Left lung (tissue), 10 donors: ENCODE measurements around the gene ASB1. TPM values are rescaled to one million over a fixed set of nuclear protein-coding genes. Genes with fewer than 3 reads are reported as not detected.

Experiments
- ATAC-seq: fragments of 200-7000 bp; cut with Tn5 transposase; one replicate; pipeline ENCODE4 v1.9.1; 2020; ENCODE audit warnings: moderate library complexity
- DNase-seq, 4 donors: peaks; one replicate each; pipeline ENCODE4 v3.0.0-alpha.2; 2013 to 2020
- H3K27ac ChIP-seq, 2 donors: fragments of 200-600 bp; sonication (generic) in 1 of 2; one replicate each; pipeline versions ENCODE4 v1.5.0 to v1.8.0; 2020 to 2021
- H3K27me3 ChIP-seq, 2 donors: fragments of 200-600 bp; sonication (generic) in 1 of 2; one replicate each; pipeline versions ENCODE4 v1.5.0 to v1.8.0; 2020 to 2021
- H3K36me3 ChIP-seq, 2 donors: fragments of 200-600 bp; sonication (generic) in 1 of 2; one replicate each; pipeline versions ENCODE4 v1.5.0 to v1.8.0; 2020 to 2021
- H3K4me1 ChIP-seq, 2 donors: fragments of 200-600 bp; one replicate each; pipeline ENCODE4 v1.8.0; 2021
- H3K4me3 ChIP-seq, 2 donors: fragments of 200-600 bp; sonication (generic) in 1 of 2; one replicate each; pipeline versions ENCODE4 v1.5.0 to v1.8.0; 2020 to 2021; ENCODE audit warnings: mild to moderate bottlenecking in 1 of 2
- H3K9me3 ChIP-seq, 2 donors: fragments of 200-600 bp; sonication (generic) in 1 of 2; one replicate each; pipeline versions ENCODE4 v1.5.0 to v1.8.0; 2020 to 2021
- CTCF ChIP-seq, 2 donors: fragments of 200-600 bp; sonication (generic) in 1 of 2; IDR thresholded peaks; one replicate each; pipeline versions ENCODE4 v1.5.0 to v1.8.0; 2021; ENCODE audit warnings: antibody characterized with exemption in 2 of 2
- intact Hi-C, 2 donors: fragments of 100-400 bp; cut with DNase I; formaldehyde crosslinking; loops; one replicate each; pipeline versions ENCODE4 v1.11.2 to v1.14.2; 2022
- polyA plus RNA-seq, 6 donors: library from polyadenylated mRNA; unstranded; fragments of 120-200 nt; gene quantifications; one replicate each; pipeline ENCODE4 v1.2.1, GENCODE V29; 2013; ENCODE audit not compliant: insufficient read length in 6 of 6
- total RNA-seq, 2 donors: library from RNA; stranded (reverse); fragmentation: NEBNext Ultra II Directional; extraction: Animal tissue kit (Norgen Biotek cat#: 25700); gene quantifications; one replicate each; pipeline ENCODE4 v1.2.1, GENCODE V29; 2021
- donor health status: DM: no; HTN: yes; CAD: no.
- donor health status: DM: no; HTN: no; CAD: no.

ASB1 gene
- total and polyA plus RNA-seq, 8 donors, result 16.6 to 33.4 (median 27.4) TPM

GRCh38 chr2:238430781-238431180 lies 4.1 kb downstream of the ASB1 start:
- H3K4me1 ChIP-seq, result peaks cover 10 to 38% of the 10 kb centered on the region in 2 donors
- ATAC-seq (no peak), DNase-seq (no peak)
- intact Hi-C loops, result no loop called here
- no peak for TF ChIP-seq CTCF (IDR thresholded peaks at IDR 0.05)
- H3K9me3 ChIP-seq, result peaks cover 0 to 4% of the 10 kb centered on the region in 2 donors
- H3K36me3 ChIP-seq, result peaks cover 0 to 40% of the 10 kb centered on the region in 2 donors
- no peak overlapping the region for H3K4me3 ChIP-seq
- H3K27ac ChIP-seq, result no peak overlapping the region
- no peaks in the 10 kb centered on the region for H3K27me3 ChIP-seq

GRCh38 chr2:238431456-238431855 lies 4.7 kb downstream of the ASB1 start:
- DNase-seq (no peak), ATAC-seq (no peak)
- H3K27me3 ChIP-seq, result no peaks in the 10 kb centered on the region
- H3K4me3 ChIP-seq, result no peak overlapping the region
- intact Hi-C loops, result no loop called here
- H3K36me3 ChIP-seq, result peaks cover 0 to 47% of the 10 kb centered on the region in 2 donors
- TF ChIP-seq CTCF (IDR thresholded peaks at IDR 0.05), result no peak
- H3K9me3 ChIP-seq, result peaks cover 0 to 4% of the 10 kb centered on the region in 2 donors
- peaks cover 6 to 31% of the 10 kb centered on the region in 2 donors for H3K4me1 ChIP-seq
- no peak overlapping the region for H3K27ac ChIP-seq

GRCh38 chr2:238433300-238433915 lies 6.7 kb downstream of the ASB1 start:
- Histone ChIP-seq H3K36me3 (peaks cover 0 to 66% of the 10 kb centered on the region in 2 donors), H3K4me1 (peaks cover under 1 to 20% of the 10 kb centered on the region in 2 donors), H3K27me3 (no peaks in the 10 kb centered on the region), H3K27ac (no peak overlapping the region), H3K4me3 (no peak overlapping the region), H3K9me3 (peaks cover 0 to 4% of the 10 kb centered on the region in 2 donors)
- TF ChIP-seq CTCF (IDR thresholded peaks at IDR 0.05), result no peak
- DNase-seq, result no peak
- intact Hi-C loops, result no loop called here
- ATAC-seq, result no peak

- Histone ChIP-seq H3K9me3 (peaks cover 0 to 4% of the 10 kb centered on the region in 2 donors), H3K27ac (peak overlapping the region in 1 of 2 donors; percentile 59), H3K4me3 (no peak overlapping the region), H3K4me1 (peaks cover 8 to 17% of the 10 kb centered on the region in 2 donors), H3K27me3 (no peaks in the 10 kb centered on the region), H3K36me3 (peaks cover 0 to 71% of the 10 kb centered on the region in 2 donors)
- intact Hi-C loops, result no loop called here
- DNase-seq (no peak), ATAC-seq (no peak)
- TF ChIP-seq CTCF (IDR thresholded peaks at IDR 0.05), result no peak
These were observed 7.5 kb downstream of the ASB1 start for GRCh38 chr2:238433941-238434845.
